AG04450 (cell line): ENCODE results near the gene UBE2Z. TPM values are rescaled to one million over a fixed set of nuclear protein-coding genes. Genes with fewer than 3 reads are reported as not detected.

ENCODE experiments used
- CTCF ChIA-PET: fragments of 300-600, 350-600 bp; formaldehyde crosslinking; extraction: SDS; loops from one replicate; lab custom pipeline; 2022; ENCODE audit warnings: antibody characterized with exemption, inconsistent platforms; lab: Charles Lee
- POLR2A ChIA-PET: fragments of 350-600 bp; formaldehyde crosslinking; extraction: SDS; loops from one replicate; lab custom pipeline; 2021; ENCODE audit warnings: antibody characterized with exemption, inconsistent platforms; lab: Yijun Ruan, JAX
- DNase-seq: peaks from one replicate; pipeline ENCODE4 v3.0.0-alpha.2; 2011; ENCODE audit warnings: low read depth, low spot score
- H3K27ac ChIP-seq: one replicate; pipeline ENCODE4 v1.5.1; 2012; ENCODE audit warnings: low read depth, low read length, control low read depth
- H3K27me3 ChIP-seq: one replicate; pipeline ENCODE4 v1.6.0; 2012; ENCODE audit warnings: low read length; ENCODE audit not compliant: control insufficient read depth, insufficient read depth
- H3K4me3 ChIP-seq: 2 replicates; pipeline ENCODE4 v1.5.1; 2011; ENCODE audit warnings: mild to moderate bottlenecking, low read depth, low read length, control low read depth
- H3K9me3 ChIP-seq: 2 replicates; pipeline ENCODE4 v1.5.1; 2012; ENCODE audit warnings: low read length; ENCODE audit not compliant: control insufficient read depth, insufficient read depth
- polyA plus RNA-seq: library from polyadenylated mRNA; depleted of rRNA; stranded (reverse); fragments of >200 nt; gene quantifications from 2 replicates; pipeline ENCODE4 v1.2.3, GENCODE V29; 2011
- TF ChIP-seq, protein P1 (sequence below): IDR thresholded peaks from 2 replicates; pipeline ENCODE4 v1.5.1; 2011; ENCODE audit warnings: low read depth, low read length, control low read depth, inconsistent platforms

UBE2Z gene
- polyA plus RNA-seq, 1 experiment, result 178 TPM

DNA sequence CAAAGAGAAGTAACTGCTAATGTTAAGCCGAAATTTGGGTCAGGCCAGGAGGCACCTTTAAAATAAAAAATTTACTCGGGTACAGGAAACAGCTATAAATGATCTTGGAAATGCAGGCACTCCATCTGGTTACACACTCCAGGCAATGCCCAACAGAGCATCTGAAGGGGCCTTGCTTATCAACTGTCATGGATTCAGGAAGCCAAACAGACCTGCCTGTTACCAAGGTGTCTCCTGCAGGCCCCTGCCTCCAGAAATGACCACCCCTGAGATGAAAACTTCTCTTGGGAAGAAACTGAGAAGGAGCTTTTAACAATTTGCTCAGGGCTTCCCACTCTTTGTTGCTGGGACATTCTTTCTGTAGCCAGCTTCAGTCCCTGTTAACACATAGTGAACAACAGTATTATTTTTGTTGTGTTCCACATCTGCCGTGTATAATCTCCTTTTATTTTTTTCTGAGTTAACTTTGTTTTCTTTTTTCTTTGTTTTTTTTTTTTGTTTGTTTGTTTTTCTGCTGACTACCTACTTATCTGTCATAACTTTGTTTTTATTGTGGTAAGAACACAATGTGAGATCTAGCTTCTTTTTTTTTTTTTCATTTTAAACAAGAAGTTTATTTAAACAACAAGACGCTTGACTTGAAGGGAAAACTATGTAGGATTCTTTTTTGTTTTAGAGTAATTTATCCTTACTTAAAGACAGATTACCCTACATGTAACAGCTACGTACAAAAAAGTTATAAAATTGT, 34.3 kb upstream of the UBE2Z start:
- POLR2A ChIA-PET, result no interaction called here
- TF ChIP-seq, protein P1, sequence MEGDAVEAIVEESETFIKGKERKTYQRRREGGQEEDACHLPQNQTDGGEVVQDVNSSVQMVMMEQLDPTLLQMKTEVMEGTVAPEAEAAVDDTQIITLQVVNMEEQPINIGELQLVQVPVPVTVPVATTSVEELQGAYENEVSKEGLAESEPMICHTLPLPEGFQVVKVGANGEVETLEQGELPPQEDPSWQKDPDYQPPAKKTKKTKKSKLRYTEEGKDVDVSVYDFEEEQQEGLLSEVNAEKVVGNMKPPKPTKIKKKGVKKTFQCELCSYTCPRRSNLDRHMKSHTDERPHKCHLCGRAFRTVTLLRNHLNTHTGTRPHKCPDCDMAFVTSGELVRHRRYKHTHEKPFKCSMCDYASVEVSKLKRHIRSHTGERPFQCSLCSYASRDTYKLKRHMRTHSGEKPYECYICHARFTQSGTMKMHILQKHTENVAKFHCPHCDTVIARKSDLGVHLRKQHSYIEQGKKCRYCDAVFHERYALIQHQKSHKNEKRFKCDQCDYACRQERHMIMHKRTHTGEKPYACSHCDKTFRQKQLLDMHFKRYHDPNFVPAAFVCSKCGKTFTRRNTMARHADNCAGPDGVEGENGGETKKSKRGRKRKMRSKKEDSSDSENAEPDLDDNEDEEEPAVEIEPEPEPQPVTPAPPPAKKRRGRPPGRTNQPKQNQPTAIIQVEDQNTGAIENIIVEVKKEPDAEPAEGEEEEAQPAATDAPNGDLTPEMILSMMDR, result no peak
- no peak overlapping the region for H3K4me3 ChIP-seq
- no peaks in the 10 kb centered on the region for H3K9me3 ChIP-seq
- no peak overlapping the region for H3K27ac ChIP-seq
- H3K27me3 ChIP-seq, result peaks cover 9% of the 10 kb centered on the region
- no peak for DNase-seq
- CTCF ChIA-PET, result interaction anchor here (0.6 to 4.6 kb wide), 8 partner anchors 11 to 798 kb away, joined by 3 to 28 read pairs (median 6); no protein-coding TSS in a partner anchor

DNA sequence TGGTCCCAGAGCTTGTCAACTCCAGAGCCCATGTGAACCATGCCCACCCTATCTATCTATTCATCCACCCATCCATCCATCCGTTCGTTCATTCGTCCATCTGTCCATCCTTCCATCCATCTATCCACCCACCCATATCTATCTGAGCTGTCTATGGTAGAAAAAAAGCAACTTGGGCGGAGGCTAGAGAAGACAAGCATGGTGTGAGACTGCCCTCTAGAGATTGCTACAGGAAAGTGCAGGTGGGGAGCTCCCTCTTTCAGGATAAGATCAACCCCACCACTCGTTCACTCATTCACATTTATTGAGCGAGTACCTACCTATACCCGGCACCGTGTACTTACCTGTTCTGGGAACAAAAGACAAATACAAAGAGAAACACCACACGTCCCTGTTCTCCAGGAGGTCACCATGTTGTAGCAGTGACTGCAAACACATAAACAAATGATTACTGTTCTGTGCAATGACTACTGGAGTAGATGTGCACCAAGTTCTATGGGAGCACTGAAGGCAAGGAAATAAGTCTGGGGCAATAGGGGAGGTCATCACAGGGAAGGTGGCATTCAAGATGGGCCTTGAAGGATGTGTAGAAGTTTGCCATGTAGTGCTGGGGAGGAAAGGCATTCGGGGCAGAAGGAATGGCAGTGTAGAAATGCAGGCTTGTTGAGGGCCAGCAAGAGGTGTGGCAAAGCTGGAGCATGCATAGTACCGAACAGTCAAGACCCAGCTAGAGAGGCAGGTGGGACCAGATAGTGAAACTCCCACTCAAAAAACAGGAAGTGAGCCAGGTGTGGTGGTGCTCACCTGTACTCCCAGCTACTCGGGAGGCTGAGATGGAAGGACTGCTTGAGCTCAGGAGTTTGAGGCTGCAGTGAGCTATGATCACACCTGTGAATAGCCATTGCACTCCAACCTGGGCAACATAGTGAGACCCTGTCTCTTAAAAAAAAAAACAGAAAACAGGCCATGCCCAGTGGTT, 29.0 kb upstream of the UBE2Z start:
- POLR2A ChIA-PET, result interaction anchor here (1.0 kb wide), 1 partner anchor 13 kb away, joined by 3 read pairs; the partner anchor contains the start of gene ATP5MC1
- CTCF ChIA-PET, result interaction anchor here (0.5 to 5.4 kb wide), 46 partner anchors 10 to 1336 kb away, joined by 3 to 164 read pairs (median 5); partner anchors contain the start of genes CALCOCO2, PRAC1, PRAC2 and TTLL6

DNA sequence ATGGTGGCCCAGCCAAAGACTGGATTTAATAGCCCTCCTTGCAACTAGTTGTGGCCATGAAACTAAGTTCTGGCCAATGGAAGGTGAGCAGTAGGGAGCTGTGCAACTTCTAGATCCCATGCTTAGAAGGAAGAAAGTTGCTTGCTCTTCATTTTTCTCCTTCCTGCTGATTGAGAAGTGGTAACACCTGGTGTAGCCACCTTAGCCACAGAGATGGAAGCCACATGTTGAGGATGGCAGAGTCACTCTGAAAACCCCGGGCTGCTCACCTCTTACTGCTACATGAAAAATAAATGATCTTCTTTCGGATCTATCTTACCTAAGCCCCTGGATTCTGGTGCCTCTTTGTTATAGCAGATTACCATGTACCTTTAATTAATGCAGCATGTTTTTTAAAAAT, 25.9 kb upstream of the UBE2Z start:
- H3K27ac ChIP-seq, result no peak overlapping the region
- DNase-seq, result no peak
- H3K27me3 ChIP-seq, result peaks cover 5% of the 10 kb centered on the region
- no peak overlapping the region for H3K4me3 ChIP-seq
- ChIA-PET POLR2A (no interaction called here), CTCF (interaction anchor here (0.6 to 5.1 kb wide), 6 partner anchors 79 to 211 kb away, joined by 3 to 74 read pairs (median 6); partner anchors contain the start of gene PRAC2)
- H3K9me3 ChIP-seq, result no peaks in the 10 kb centered on the region
- TF ChIP-seq, protein P1, result no peak

More for the DNA sequence above, 29.0 kb upstream of the UBE2Z start:
- TF ChIP-seq, protein P1, result peak; percentile 97
- H3K9me3 ChIP-seq, result no peaks in the 10 kb centered on the region
- H3K27ac ChIP-seq, result no peak overlapping the region
- peaks cover 10% of the 10 kb centered on the region for H3K27me3 ChIP-seq
- peak; percentile 33 for DNase-seq
- H3K4me3 ChIP-seq, result no peak overlapping the region

DNA sequence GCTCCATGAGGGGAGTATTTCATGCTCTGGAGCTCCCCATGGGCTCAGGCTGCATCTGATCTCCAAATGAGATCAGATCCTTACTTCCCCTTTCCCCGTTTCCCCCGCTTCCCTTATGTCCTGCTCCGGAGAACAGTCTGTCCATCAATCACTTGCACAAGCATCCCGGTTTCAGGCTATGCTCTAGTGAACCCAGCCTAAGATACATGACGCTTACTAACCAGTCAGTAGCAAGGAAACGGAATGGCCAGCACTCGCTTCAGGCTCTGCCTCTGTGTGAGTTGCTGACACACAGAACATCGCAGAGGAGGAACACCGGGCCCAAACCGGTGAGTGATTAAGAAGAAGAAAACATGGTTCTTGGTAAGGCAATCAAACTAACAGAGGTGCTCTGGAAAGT, 25.0 kb upstream of the UBE2Z start:
- Histone ChIP-seq H3K4me3 (no peak overlapping the region), H3K27me3 (peaks cover 5% of the 10 kb centered on the region), H3K27ac (no peak overlapping the region), H3K9me3 (no peaks in the 10 kb centered on the region)
- DNase-seq, result no peak
- POLR2A ChIA-PET, result no interaction called here
- CTCF ChIA-PET, result interaction anchor here (0.7 to 5.1 kb wide), 12 partner anchors 10 to 212 kb away, joined by 3 to 74 read pairs (median 14); partner anchors contain the start of genes PRAC1 and PRAC2
- TF ChIP-seq, protein P1, result no peak
